Tibial nerve (tissue), 4 donors: ENCODE data around the gene VWCE.

Source experiments
- CTCF ChIP-seq, 5 experiments: fragments of 200-600 bp in 3 of 5; fragments of 450-650 bp in 2 of 5; sonication (generic) in 3 of 5; IDR thresholded peaks; one replicate each; pipeline ENCODE4 v1.5.1; 2016 to 2019; ENCODE audit warnings: antibody characterized with exemption in 5 of 5, mild to moderate bottlenecking in 3 of 5, moderate library complexity in 2 of 5
- EP300 ChIP-seq, 2 donors: sonication (generic); formaldehyde crosslinking; IDR thresholded peaks; one replicate each; pipeline ENCODE4 v1.6.1; 2017; ENCODE audit warnings: antibody characterized with exemption in 2 of 2, mild to moderate bottlenecking in 1 of 2
- POLR2A ChIP-seq, 2 donors: fragments of 450-650 bp; IDR thresholded peaks; one replicate each; pipeline ENCODE4 v1.6.1; 2017; ENCODE audit warnings: antibody characterized with exemption in 2 of 2, mild to moderate bottlenecking in 2 of 2, moderate library complexity in 2 of 2

GRCh38 chr11:61340979-61341378 is 45.9 kb upstream of the VWCE start:
- TF ChIP-seq CTCF (IDR thresholded peaks at IDR 0.05) (no peak), EP300 (IDR thresholded peaks at IDR 0.05) (no peak), POLR2A (IDR thresholded peaks at IDR 0.05) (no peak)
